Neural cell (in vitro differentiated cells): ENCODE results near the gene LKAAEAR1. TPM values are rescaled to one million over a fixed set of nuclear protein-coding genes. Genes with fewer than 3 reads are reported as not detected.

Experiments used
- H2AFZ ChIP-seq: fragments of 200-600, 300-800 bp; sonication (generic), shearing (Covaris generic); 2 replicates; pipeline ENCODE4 v1.6.0; 2014; ENCODE audit warnings: low read depth, mild to moderate bottlenecking, antibody characterized with exemption, low read length, moderate library complexity
- H3F3A ChIP-seq: fragments of 200-600 bp; shearing (Covaris generic); 2 replicates; pipeline ENCODE4 v1.6.1; 2016; ENCODE audit warnings: mild to moderate bottlenecking, moderate library complexity, mixed read lengths, antibody characterized with exemption, low read length; ENCODE audit not compliant: insufficient read depth, poor library complexity, severe bottlenecking
- H3K27ac ChIP-seq: fragments of 200-600, 300-800 bp; sonication (generic), shearing (Covaris generic); 2 replicates; pipeline ENCODE4 v1.5.1; 2014; ENCODE audit warnings: mild to moderate bottlenecking, low read length, moderate library complexity
- H3K27me3 ChIP-seq: fragments of 300-800, 200-600 bp; sonication (generic), shearing (Covaris generic); 2 replicates; pipeline ENCODE4 v1.6.0; 2014; ENCODE audit warnings: mild to moderate bottlenecking, low read depth, low read length, moderate library complexity; ENCODE audit not compliant: insufficient read depth
- H3K36me3 ChIP-seq: fragments of 300-800, 200-600 bp; sonication (generic), shearing (Covaris generic); 2 replicates; pipeline ENCODE4 v1.5.1; 2014; ENCODE audit warnings: mild to moderate bottlenecking, antibody characterized with exemption, low read length, moderate library complexity; ENCODE audit not compliant: insufficient read depth
- H3K4me2 ChIP-seq: fragments of 300-800, 200-600 bp; sonication (generic), shearing (Covaris generic); 2 replicates; pipeline ENCODE4 v1.6.0; 2014; ENCODE audit warnings: mild to moderate bottlenecking, low read length
- H3K4me3 ChIP-seq: fragments of 300-800, 200-600 bp; sonication (generic), shearing (Covaris generic); 2 replicates; pipeline ENCODE4 v1.5.1; 2014; ENCODE audit warnings: mild to moderate bottlenecking, low read length, moderate library complexity
- H3K79me2 ChIP-seq: fragments of 200-600 bp; shearing (Covaris generic); replicated peaks from 2 replicates; pipeline ENCODE4 v1.6.0; 2014; ENCODE audit warnings: mild to moderate bottlenecking, low read length, moderate library complexity; ENCODE audit not compliant: insufficient read depth
- H3K9ac ChIP-seq: fragments of 300-800, 200-600 bp; sonication (generic), shearing (Covaris generic); 2 replicates; pipeline ENCODE4 v1.6.1; 2016; ENCODE audit warnings: mild to moderate bottlenecking, low read length, mixed read lengths
- H3K9me2 ChIP-seq: fragments of 200-600 bp; shearing (Covaris generic); 2 replicates; pipeline ENCODE4 v1.6.1; 2016; ENCODE audit warnings: mild to moderate bottlenecking, low read length, mixed read lengths; ENCODE audit not compliant: insufficient read depth
- H3K9me3 ChIP-seq: fragments of 200-600, 300-800 bp; sonication (generic), shearing (Covaris generic); 2 replicates; pipeline ENCODE4 v1.6.1; 2016; ENCODE audit warnings: mild to moderate bottlenecking, mixed run types, low read length, moderate library complexity, mixed read lengths
- H4K20me1 ChIP-seq: fragments of 200-600 bp; shearing (Covaris generic); 2 replicates; pipeline ENCODE4 v1.6.1; 2016; ENCODE audit warnings: mild to moderate bottlenecking, mixed run types; ENCODE audit not compliant: insufficient read depth
- CTCF ChIP-seq: fragments of 450-650 bp; IDR thresholded peaks from 2 replicates; pipeline ENCODE4 v1.5.1; 2014; ENCODE audit warnings: antibody characterized with exemption, mild to moderate bottlenecking, moderate library complexity; ENCODE audit not compliant: poor library complexity, severe bottlenecking
- EP300 ChIP-seq: fragments of 450-650 bp; conservative IDR thresholded peaks from 2 replicates; pipeline ENCODE4 v1.6.1; 2014; ENCODE audit warnings: antibody characterized with exemption, mild to moderate bottlenecking, moderate library complexity; ENCODE audit not compliant: poor library complexity, severe bottlenecking
- EZH2 ChIP-seq: fragments of 200-600, 300-800 bp; shearing (Covaris generic), sonication (generic); IDR thresholded peaks from 2 replicates; pipeline ENCODE4 v1.6.1; 2014; ENCODE audit warnings: antibody characterized with exemption, low read length, borderline replicate concordance, mild to moderate bottlenecking; ENCODE audit not compliant: insufficient read depth, poor library complexity, severe bottlenecking
- MXI1 ChIP-seq: fragments of 450-650 bp; conservative IDR thresholded peaks from 2 replicates; pipeline ENCODE4 v1.6.1; 2014; ENCODE audit warnings: antibody characterized with exemption, mild to moderate bottlenecking; ENCODE audit not compliant: poor library complexity, severe bottlenecking
- POLR2AphosphoS5 ChIP-seq: IDR thresholded peaks from 2 replicates; pipeline ENCODE4 v1.6.1; 2012
- RAD21 ChIP-seq: fragments of 450-650 bp; conservative IDR thresholded peaks from 2 replicates; pipeline ENCODE4 v1.6.1; 2014; ENCODE audit warnings: antibody characterized with exemption, mild to moderate bottlenecking, moderate library complexity
- SMC3 ChIP-seq: fragments of 450-650 bp; conservative IDR thresholded peaks from 2 replicates; pipeline ENCODE4 v1.6.1; 2014; ENCODE audit warnings: antibody characterized with exemption, mild to moderate bottlenecking, moderate library complexity; ENCODE audit not compliant: poor library complexity
- TAF1 ChIP-seq: IDR thresholded peaks from 2 replicates; pipeline ENCODE4 v1.6.1; 2012; ENCODE audit warnings: low read depth
- polyA plus RNA-seq: library from polyadenylated mRNA; depleted of rRNA; stranded (reverse); fragments of >200 nt; gene quantifications from 2 replicates; pipeline ENCODE4 v1.2.3, GENCODE V29; 2014
- TF ChIP-seq, protein P1 (sequence below): IDR thresholded peaks from 2 replicates; pipeline ENCODE4 v1.6.1; 2012; ENCODE audit warnings: borderline replicate concordance

LKAAEAR1 gene
- polyA plus RNA-seq, 1 donor from 2014 or later, result 9.3 TPM

DNA sequence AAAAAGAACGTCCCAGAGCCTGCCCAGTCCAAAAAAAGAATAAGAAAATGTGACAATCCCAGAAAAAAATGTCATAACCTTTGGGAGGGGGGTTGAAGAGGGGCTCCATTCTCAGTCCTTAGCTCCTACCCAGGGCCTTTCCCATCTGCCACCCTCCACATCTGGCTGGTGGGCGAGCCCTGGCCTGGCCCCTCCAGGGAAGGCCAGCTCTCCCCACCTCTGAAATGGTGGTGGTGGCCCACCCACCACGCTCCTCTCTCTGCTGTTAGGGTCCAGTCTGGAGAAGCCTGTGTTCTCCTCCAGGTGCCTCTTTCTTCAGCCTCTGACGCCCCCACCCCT lies 5.3 kb downstream of the LKAAEAR1 start:
- TF ChIP-seq, protein P1, sequence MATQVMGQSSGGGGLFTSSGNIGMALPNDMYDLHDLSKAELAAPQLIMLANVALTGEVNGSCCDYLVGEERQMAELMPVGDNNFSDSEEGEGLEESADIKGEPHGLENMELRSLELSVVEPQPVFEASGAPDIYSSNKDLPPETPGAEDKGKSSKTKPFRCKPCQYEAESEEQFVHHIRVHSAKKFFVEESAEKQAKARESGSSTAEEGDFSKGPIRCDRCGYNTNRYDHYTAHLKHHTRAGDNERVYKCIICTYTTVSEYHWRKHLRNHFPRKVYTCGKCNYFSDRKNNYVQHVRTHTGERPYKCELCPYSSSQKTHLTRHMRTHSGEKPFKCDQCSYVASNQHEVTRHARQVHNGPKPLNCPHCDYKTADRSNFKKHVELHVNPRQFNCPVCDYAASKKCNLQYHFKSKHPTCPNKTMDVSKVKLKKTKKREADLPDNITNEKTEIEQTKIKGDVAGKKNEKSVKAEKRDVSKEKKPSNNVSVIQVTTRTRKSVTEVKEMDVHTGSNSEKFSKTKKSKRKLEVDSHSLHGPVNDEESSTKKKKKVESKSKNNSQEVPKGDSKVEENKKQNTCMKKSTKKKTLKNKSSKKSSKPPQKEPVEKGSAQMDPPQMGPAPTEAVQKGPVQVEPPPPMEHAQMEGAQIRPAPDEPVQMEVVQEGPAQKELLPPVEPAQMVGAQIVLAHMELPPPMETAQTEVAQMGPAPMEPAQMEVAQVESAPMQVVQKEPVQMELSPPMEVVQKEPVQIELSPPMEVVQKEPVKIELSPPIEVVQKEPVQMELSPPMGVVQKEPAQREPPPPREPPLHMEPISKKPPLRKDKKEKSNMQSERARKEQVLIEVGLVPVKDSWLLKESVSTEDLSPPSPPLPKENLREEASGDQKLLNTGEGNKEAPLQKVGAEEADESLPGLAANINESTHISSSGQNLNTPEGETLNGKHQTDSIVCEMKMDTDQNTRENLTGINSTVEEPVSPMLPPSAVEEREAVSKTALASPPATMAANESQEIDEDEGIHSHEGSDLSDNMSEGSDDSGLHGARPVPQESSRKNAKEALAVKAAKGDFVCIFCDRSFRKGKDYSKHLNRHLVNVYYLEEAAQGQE, result no peak
- no peak for TF ChIP-seq CTCF
- TF ChIP-seq SMC3, result no peak
- no peak for TF ChIP-seq MXI1
- no peak for TF ChIP-seq EZH2
- TF ChIP-seq EP300, result no peak
- TF ChIP-seq TAF1, result no peak
- TF ChIP-seq RAD21, result no peak
- TF ChIP-seq POLR2AphosphoS5, result no peak
- H3K9ac ChIP-seq, result peak overlapping the region; percentile 60
- no peaks in the 10 kb centered on the region for H4K20me1 ChIP-seq
- no peak overlapping the region for H3K27ac ChIP-seq
- no peaks in the 10 kb centered on the region for H3K36me3 ChIP-seq
- no peaks in the 10 kb centered on the region for H3F3A ChIP-seq
- H3K79me2 ChIP-seq, result no peaks in the 10 kb centered on the region
- H3K9me3 ChIP-seq, result no peaks in the 10 kb centered on the region
- H3K9me2 ChIP-seq, result no peaks in the 10 kb centered on the region
- H3K4me2 ChIP-seq, result peak overlapping the region; percentile 35
- peaks cover 10% of the 10 kb centered on the region for H3K27me3 ChIP-seq
- no peak overlapping the region for H2AFZ ChIP-seq
- peak overlapping the region; percentile 70 for H3K4me3 ChIP-seq

GRCh38 chr20:64077876-64078551 lies 6.2 kb downstream of the LKAAEAR1 start:
- Histone ChIP-seq H3K27me3 (peaks cover 8% of the 10 kb centered on the region), H3K9me3 (no peaks in the 10 kb centered on the region), H4K20me1 (no peaks in the 10 kb centered on the region), H3K79me2 (no peaks in the 10 kb centered on the region), H3K9ac (no peak overlapping the region), H3K9me2 (no peaks in the 10 kb centered on the region), H3K4me2 (no peak overlapping the region), H3F3A (no peaks in the 10 kb centered on the region), H3K27ac (no peak overlapping the region), H3K4me3 (no peak overlapping the region), H2AFZ (no peak overlapping the region), H3K36me3 (no peaks in the 10 kb centered on the region)
- TF ChIP-seq MXI1, result no peak
- no peak for TF ChIP-seq RAD21
- TF ChIP-seq, protein P1, result no peak
